Effector memory CD4-positive, alpha-beta T cell (primary cell): ENCODE results near the gene MGAT5B.

Experiments used
- DNase-seq, 3 donors: peaks; one replicate each; pipeline ENCODE4 v3.0.0-alpha.2; 2020
- H3K27ac ChIP-seq: 2 replicates; pipeline ENCODE4 v1.7.0; 2013; ENCODE audit warnings: mild to moderate bottlenecking, low read length, moderate library complexity; ENCODE audit not compliant: insufficient read depth, poor library complexity, severe bottlenecking
- H3K27me3 ChIP-seq: replicated peaks from 2 replicates; pipeline ENCODE4 v1.7.0; 2013; ENCODE audit warnings: mild to moderate bottlenecking, low read length; ENCODE audit not compliant: insufficient read depth, control insufficient read depth, poor library complexity, severe bottlenecking
- H3K36me3 ChIP-seq: 2 replicates; pipeline ENCODE4 v1.7.0; 2013; ENCODE audit warnings: mild to moderate bottlenecking, low read length, moderate library complexity; ENCODE audit not compliant: control insufficient read depth, insufficient read depth
- H3K4me1 ChIP-seq: 2 replicates; pipeline ENCODE4 v1.7.0; 2013; ENCODE audit warnings: low read length, mild to moderate bottlenecking; ENCODE audit not compliant: control insufficient read depth, insufficient read depth, poor library complexity, severe bottlenecking
- H3K4me3 ChIP-seq: 2 replicates; pipeline ENCODE4 v1.7.0; 2013; ENCODE audit warnings: low read length, low read depth, mild to moderate bottlenecking; ENCODE audit not compliant: insufficient read depth, poor library complexity, severe bottlenecking
- H3K9me3 ChIP-seq: 2 replicates; pipeline ENCODE4 v1.7.0; 2013; ENCODE audit warnings: mild to moderate bottlenecking, low read length, moderate library complexity; ENCODE audit not compliant: control insufficient read depth

Gene MGAT5B

DNA sequence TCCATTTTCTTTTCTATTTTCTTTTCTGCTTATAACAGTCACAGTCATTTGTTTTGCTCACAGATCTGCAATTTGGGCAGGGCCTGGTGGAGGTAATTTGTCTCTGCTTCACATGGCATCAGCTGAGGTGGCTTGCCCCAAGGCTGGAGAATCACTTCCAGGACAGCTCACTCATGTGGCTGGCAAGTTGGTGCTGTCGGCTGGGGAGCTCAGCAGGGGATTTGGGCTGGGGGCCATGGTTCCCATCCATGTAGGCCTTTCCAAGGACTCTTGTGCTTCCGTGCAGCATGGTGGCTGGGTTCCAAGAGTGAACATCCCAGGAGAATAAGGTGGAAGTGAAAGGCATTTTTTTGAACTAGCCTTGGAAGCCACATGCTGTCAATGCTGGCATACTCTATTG is 85.7 kb downstream of the MGAT5B start:
- no peaks in the 10 kb centered on the region for H3K27me3 ChIP-seq
- no peaks in the 10 kb centered on the region for H3K36me3 ChIP-seq
- no peaks in the 10 kb centered on the region for H3K9me3 ChIP-seq
- H3K27ac ChIP-seq: no peak overlapping the region
- H3K4me1 ChIP-seq: no peaks in the 10 kb centered on the region
- H3K4me3 ChIP-seq: no peak overlapping the region
- no peak for DNase-seq

- no peaks in the 10 kb centered on the region for H3K36me3 ChIP-seq
- H3K9me3 ChIP-seq: no peaks in the 10 kb centered on the region
- no peaks in the 10 kb centered on the region for H3K4me1 ChIP-seq
- H3K27me3 ChIP-seq: no peaks in the 10 kb centered on the region
- no peak overlapping the region for H3K4me3 ChIP-seq
- no peak for DNase-seq
- H3K27ac ChIP-seq: no peak overlapping the region
Measured at GRCh38 chr17:76955191-76955590, 87.0 kb downstream of the MGAT5B start.

- H3K27me3 ChIP-seq: no peaks in the 10 kb centered on the region
- H3K36me3 ChIP-seq: no peaks in the 10 kb centered on the region
- no peak overlapping the region for H3K27ac ChIP-seq
- no peaks in the 10 kb centered on the region for H3K4me1 ChIP-seq
- no peak for DNase-seq
- no peak overlapping the region for H3K4me3 ChIP-seq
- H3K9me3 ChIP-seq: no peaks in the 10 kb centered on the region
Measured at GRCh38 chr17:76956846-76957540, 88.8 kb downstream of the MGAT5B start.

DNA sequence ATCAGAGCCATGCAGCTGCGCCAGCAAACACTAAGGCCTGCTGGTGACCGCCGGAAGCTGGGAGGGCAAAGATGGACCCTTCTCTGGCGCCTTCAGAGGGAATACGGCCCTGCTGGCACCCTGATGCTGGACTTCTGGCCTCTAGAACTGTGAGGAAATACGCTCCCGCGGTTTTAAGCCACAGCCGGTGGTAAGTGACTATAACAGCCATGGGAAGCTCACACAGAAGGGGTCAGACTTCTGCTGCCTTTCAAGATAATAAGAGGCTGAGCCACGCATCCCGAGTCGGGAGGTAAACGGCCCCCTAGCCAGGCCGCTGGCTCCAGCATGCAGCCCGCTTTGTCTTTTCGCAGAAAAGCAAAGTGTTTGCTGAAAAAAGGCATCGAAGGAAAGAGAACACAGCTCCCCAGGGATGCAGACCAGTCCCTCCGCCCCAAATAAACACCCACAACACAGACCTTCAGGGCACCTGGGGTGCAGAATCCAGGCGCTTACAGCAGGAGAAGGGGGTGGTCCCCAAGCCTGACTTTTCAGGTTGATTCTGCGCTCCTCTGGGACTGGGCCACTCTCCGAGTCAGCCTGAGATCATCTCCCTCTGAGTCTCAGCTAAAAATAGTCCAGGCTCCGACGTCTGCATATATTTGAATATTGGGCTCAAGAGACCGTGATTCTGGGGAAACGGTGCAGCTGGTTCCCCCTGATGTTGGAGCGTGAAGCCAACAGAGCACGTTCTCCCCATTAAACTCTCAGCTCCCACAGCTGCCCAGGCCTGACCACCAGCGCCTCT is 89.7 kb downstream of the MGAT5B start:
- DNase-seq: no peak
- H3K27ac ChIP-seq: no peak overlapping the region
- H3K4me3 ChIP-seq: no peak overlapping the region
- H3K36me3 ChIP-seq: no peaks in the 10 kb centered on the region
- no peaks in the 10 kb centered on the region for H3K9me3 ChIP-seq
- H3K4me1 ChIP-seq: no peaks in the 10 kb centered on the region
- no peaks in the 10 kb centered on the region for H3K27me3 ChIP-seq

- no peaks in the 10 kb centered on the region for H3K27me3 ChIP-seq
- no peaks in the 10 kb centered on the region for H3K9me3 ChIP-seq
- H3K4me1 ChIP-seq: no peaks in the 10 kb centered on the region
- H3K4me3 ChIP-seq: no peak overlapping the region
- no peak for DNase-seq
- no peaks in the 10 kb centered on the region for H3K36me3 ChIP-seq
- no peak overlapping the region for H3K27ac ChIP-seq
Measured at GRCh38 chr17:76958974-76959373, 90.8 kb downstream of the MGAT5B start.

DNA sequence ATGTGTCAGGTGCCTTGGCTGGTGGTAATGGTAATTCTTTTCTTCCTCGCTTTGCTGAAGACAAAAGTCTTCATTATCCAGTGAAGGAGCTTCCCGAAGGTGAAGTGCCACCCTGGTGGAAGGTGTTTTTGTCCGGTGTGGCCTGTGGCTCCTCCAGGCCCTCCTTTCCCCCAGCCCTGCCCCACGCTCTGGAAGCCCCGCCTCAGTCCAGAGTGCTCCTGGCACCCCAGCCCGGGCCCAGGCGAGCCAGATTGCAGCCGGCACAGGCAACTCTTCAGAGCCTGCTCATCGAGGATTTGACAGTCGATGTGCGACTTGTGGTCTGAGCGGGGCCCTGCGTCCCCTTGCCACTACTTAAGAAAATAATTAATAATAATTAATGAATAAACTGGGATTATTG is 93.7 kb downstream of the MGAT5B start:
- DNase-seq: no peak
- no peaks in the 10 kb centered on the region for H3K4me1 ChIP-seq
- no peak overlapping the region for H3K27ac ChIP-seq
- H3K9me3 ChIP-seq: no peaks in the 10 kb centered on the region
- H3K4me3 ChIP-seq: no peak overlapping the region
- H3K36me3 ChIP-seq: no peaks in the 10 kb centered on the region
- no peaks in the 10 kb centered on the region for H3K27me3 ChIP-seq

DNA sequence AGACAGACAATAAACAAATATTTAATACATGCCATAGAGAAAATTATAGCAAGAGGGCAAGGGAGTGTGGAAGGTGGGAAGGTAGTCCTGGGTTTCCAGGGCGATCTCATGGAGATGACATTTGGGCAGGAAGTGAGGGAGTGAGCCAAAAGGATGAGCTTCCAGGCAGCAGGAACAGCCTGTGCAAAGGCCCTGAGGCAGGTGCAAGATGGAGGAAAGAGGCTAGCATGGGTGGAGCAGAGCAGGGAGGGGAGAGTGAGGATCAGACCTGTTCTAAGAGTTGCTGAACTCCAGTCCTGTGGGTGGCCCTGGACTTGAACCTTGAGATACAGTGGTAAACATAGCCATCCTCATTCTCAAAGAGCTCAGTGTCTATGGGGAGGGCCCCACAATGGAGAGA is 94.7 kb downstream of the MGAT5B start:
- Histone ChIP-seq H3K27me3 (no peaks in the 10 kb centered on the region), H3K9me3 (no peaks in the 10 kb centered on the region), H3K27ac (no peak overlapping the region), H3K4me1 (no peaks in the 10 kb centered on the region), H3K4me3 (no peak overlapping the region), H3K36me3 (no peaks in the 10 kb centered on the region)
- no peak for DNase-seq

DNA sequence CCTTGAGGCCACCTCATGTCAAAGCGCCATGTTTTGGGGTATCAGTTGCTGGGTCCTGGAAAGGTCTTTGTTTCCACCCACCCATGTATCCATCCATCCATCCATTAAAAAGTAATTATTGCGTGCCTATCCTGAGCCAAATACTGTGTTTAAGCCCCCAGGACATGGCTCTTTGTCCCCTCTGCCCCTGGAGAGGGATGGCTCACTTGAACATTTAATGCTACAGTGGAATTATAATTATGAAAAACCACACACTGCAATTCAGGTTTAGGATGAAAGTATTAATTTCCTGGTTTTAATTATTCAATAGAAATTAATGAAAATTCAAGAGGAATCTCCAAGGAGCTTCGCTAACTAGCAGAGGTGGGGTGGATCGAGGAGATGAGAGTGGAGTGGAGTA is 97.8 kb downstream of the MGAT5B start:
- peaks cover 6% of the 10 kb centered on the region for H3K4me1 ChIP-seq
- no peak overlapping the region for H3K27ac ChIP-seq
- no peak overlapping the region for H3K4me3 ChIP-seq
- H3K27me3 ChIP-seq: no peaks in the 10 kb centered on the region
- no peaks in the 10 kb centered on the region for H3K9me3 ChIP-seq
- no peak for DNase-seq
- H3K36me3 ChIP-seq: no peaks in the 10 kb centered on the region

- no peaks in the 10 kb centered on the region for H3K27me3 ChIP-seq
Measured at GRCh38 chr17:76966486-76967181, 98.4 kb downstream of the MGAT5B start.

DNA sequence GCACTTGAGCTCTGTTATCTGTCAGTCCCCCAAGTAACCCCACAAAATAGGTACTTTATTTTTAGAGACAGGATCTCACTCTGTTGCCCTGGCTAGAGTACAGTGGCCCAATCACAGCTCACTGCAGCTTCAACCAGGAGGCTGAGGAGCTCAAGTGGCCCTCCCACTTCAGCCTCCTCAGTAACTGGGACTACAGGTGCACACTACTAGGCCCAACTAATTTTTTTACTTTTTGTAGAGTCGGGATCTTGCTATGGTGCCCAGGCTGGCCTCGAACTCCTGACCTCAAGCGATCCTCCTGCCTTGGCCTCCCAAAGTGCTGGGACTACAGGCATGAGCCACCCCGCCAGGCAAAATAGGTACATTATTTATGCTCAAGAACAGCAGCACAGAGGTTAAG is 99.6 kb downstream of the MGAT5B start:
- H3K27ac ChIP-seq: no peak overlapping the region
- H3K9me3 ChIP-seq: no peaks in the 10 kb centered on the region
- no peaks in the 10 kb centered on the region for H3K27me3 ChIP-seq
- no peak for DNase-seq
- no peak overlapping the region for H3K4me3 ChIP-seq
- H3K36me3 ChIP-seq: no peaks in the 10 kb centered on the region
- peaks cover 6% of the 10 kb centered on the region for H3K4me1 ChIP-seq

More at GRCh38 chr17:76966486-76967181, 98.4 kb downstream of the MGAT5B start:
- H3K36me3 ChIP-seq: no peaks in the 10 kb centered on the region
- no peak for DNase-seq
- H3K4me1 ChIP-seq: peaks cover 6% of the 10 kb centered on the region
- H3K27ac ChIP-seq: no peak overlapping the region
- H3K4me3 ChIP-seq: no peak overlapping the region
- no peaks in the 10 kb centered on the region for H3K9me3 ChIP-seq
